ENCODE data around the gene PATL1.

DNA sequence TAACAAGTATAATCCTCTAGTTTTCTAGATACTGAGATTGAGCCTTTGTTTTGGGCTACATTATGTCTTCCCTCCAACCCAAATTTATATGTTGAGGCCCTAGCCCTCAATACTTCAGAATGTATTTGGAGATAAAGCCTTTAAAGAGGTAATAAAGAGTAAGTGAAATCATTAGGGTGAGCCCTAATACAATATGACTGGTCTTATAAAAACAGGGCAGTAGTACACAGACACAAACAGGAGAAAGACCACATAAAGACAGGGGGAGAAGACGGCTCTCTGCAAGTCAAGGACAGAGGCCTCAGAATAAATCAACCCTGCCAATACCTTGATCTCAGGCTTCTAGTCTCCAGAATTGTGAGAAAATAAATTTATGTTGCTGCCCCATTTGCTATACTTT, 38.5 kb upstream of the PATL1 start:
- TF ChIP-seq POLR2A (IDR thresholded peaks at IDR 0.05): no peak
- TF ChIP-seq, protein P1, sequence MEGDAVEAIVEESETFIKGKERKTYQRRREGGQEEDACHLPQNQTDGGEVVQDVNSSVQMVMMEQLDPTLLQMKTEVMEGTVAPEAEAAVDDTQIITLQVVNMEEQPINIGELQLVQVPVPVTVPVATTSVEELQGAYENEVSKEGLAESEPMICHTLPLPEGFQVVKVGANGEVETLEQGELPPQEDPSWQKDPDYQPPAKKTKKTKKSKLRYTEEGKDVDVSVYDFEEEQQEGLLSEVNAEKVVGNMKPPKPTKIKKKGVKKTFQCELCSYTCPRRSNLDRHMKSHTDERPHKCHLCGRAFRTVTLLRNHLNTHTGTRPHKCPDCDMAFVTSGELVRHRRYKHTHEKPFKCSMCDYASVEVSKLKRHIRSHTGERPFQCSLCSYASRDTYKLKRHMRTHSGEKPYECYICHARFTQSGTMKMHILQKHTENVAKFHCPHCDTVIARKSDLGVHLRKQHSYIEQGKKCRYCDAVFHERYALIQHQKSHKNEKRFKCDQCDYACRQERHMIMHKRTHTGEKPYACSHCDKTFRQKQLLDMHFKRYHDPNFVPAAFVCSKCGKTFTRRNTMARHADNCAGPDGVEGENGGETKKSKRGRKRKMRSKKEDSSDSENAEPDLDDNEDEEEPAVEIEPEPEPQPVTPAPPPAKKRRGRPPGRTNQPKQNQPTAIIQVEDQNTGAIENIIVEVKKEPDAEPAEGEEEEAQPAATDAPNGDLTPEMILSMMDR (IDR thresholded peaks at IDR 0.05): no peak
- TF ChIP-seq EP300 (IDR thresholded peaks at IDR 0.05; ENCODE audit: low read depth): no peak
- no peak for TF ChIP-seq POLR2AphosphoS5 (IDR thresholded peaks at IDR 0.05)

Data from transverse colon (tissue), 4 donors.